ENCODE measurements around the gene BPIFA1. TPM values are rescaled to one million over a fixed set of nuclear protein-coding genes. Genes with fewer than 3 reads are reported as not detected.

Gene BPIFA1
- not detected for polyA plus RNA-seq (2013, experiment 1 of 2)
- not detected for polyA plus RNA-seq (2013, experiment 2 of 2)

DNA sequence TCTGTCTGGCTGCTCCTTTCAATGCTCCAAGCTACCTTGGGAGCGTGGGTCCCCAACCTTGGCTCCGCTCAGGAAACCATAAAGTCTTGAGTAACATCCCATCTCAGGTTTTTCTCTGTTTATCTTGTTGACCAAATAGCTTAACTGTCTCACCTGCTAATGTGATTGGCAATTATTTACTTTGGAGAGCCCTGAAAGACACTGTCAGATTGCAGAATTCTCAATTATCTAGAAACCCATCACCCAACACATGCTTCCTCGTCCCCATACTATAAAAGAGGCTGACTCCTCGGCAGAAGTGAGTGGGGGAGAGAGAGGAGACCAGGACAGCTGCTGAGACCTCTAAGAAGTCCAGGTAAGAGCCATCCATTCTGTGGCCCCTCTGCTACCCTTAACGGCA, at the start of gene BPIFA1:
Gene BPIFA1, plus strand, starts transcription at position 301 of the 400 bp plus-strand sequence. CDS start 1,716 bp downstream, outside the sequence.
- WGBS (ENCODE audit: extremely low coverage, insufficient coverage, low lambda C conversion rate) = no CpG with 5 or more reads among the region's 5 CpGs
- no peak within 1 kb of the TSS for H2BK120ac ChIP-seq (ENCODE audit: low read depth, low read length)

GRCh38 chr20:33187491-33187890, 48.3 kb upstream of the BPIFA1 start:
- WGBS (ENCODE audit: extremely low coverage, insufficient coverage, low lambda C conversion rate) = no CpG with 5 or more reads among the region's 4 CpGs

More for the DNA sequence above, at the start of gene BPIFA1:
- no peak within 1 kb of the TSS for H3K56ac ChIP-seq (ENCODE audit: low read length)
- H3K4me2 ChIP-seq (ENCODE audit: low read length) = no peak within 1 kb of the TSS
- H3K27me3 ChIP-seq (ENCODE audit: insufficient read depth, low read length, poor library complexity) = no peaks in the 10 kb centered on the region
- H4K8ac ChIP-seq (ENCODE audit: low read depth, low read length) = no peak within 1 kb of the TSS
- no peak within 1 kb of the TSS for H4K5ac ChIP-seq (ENCODE audit: low read length)
- no peak within 1 kb of the TSS for H2BK5ac ChIP-seq (ENCODE audit: low read length)
- no peak within 1 kb of the TSS for H3K23ac ChIP-seq (ENCODE audit: low read length)
- no peak within 1 kb of the TSS for H3K4me3 ChIP-seq (ENCODE audit: low read length)
- H2AK5ac ChIP-seq (ENCODE audit: low read length) = no peak within 1 kb of the TSS
- no peaks in the 10 kb centered on the region for H3K79me1 ChIP-seq (ENCODE audit: low read length)
- H3K36me3 ChIP-seq (ENCODE audit: control insufficient read depth, insufficient read depth, low read length) = no peaks in the 10 kb centered on the region
- no peak for DNase-seq
- H3K4me1 ChIP-seq (ENCODE audit: control insufficient read depth, low read depth, low read length) = no peaks in the 10 kb centered on the region
- H3K9ac ChIP-seq (ENCODE audit: low read length) = no peak within 1 kb of the TSS
- no peaks in the 10 kb centered on the region for H3K79me2 ChIP-seq (ENCODE audit: control insufficient read depth, insufficient read depth, low read length)
- no peak within 1 kb of the TSS for H3K27ac ChIP-seq (ENCODE audit: low read depth, low read length)
- H3K4ac ChIP-seq (ENCODE audit: low read depth, low read length) = no peak within 1 kb of the TSS
- no peak within 1 kb of the TSS for H2BK15ac ChIP-seq (replicated peaks; ENCODE audit: low read depth)
- no peak within 1 kb of the TSS for H3K18ac ChIP-seq (ENCODE audit: low read length)

DNA sequence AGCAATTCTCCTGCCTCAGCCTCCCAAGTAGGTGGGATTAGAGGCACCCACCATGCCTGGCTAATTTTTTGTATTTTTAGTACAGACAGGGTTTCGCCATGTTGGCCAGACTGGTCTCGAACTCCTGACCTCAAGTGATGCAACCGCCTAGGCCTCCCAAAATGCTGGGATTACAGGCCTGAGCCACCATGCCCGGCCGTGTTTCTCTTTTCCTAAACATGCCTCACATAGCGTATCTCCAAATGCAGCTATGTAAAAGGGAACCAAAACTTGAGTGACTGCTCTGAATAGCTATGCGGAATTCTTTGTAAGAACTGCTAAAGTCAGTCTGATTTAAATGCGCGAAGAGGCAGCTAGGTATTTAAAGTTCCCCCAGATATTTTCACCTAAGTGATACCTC, 47.4 kb upstream of the BPIFA1 start:
- H2BK5ac ChIP-seq (ENCODE audit: low read length) = no peak overlapping the region
- H3K27ac ChIP-seq (ENCODE audit: low read depth, low read length) = no peak overlapping the region
- H3K56ac ChIP-seq (ENCODE audit: low read length) = no peak overlapping the region
- H3K18ac ChIP-seq (ENCODE audit: low read length) = no peak overlapping the region
- H3K79me2 ChIP-seq (ENCODE audit: control insufficient read depth, insufficient read depth, low read length) = no peaks in the 10 kb centered on the region
- no peak overlapping the region for H2BK15ac ChIP-seq (replicated peaks; ENCODE audit: low read depth)
- no peak overlapping the region for H3K4me2 ChIP-seq (ENCODE audit: low read length)
- H2AK5ac ChIP-seq (ENCODE audit: low read length) = no peak overlapping the region
- H3K79me1 ChIP-seq (ENCODE audit: low read length) = no peaks in the 10 kb centered on the region
- H4K8ac ChIP-seq (ENCODE audit: low read depth, low read length) = no peak overlapping the region
- H3K36me3 ChIP-seq (ENCODE audit: control insufficient read depth, insufficient read depth, low read length) = no peaks in the 10 kb centered on the region
- no peak overlapping the region for H3K23ac ChIP-seq (ENCODE audit: low read length)
- WGBS (ENCODE audit: extremely low coverage, insufficient coverage, low lambda C conversion rate) = no CpG with 5 or more reads among the region's 9 CpGs
- H3K4me3 ChIP-seq (ENCODE audit: low read length) = no peak overlapping the region
- no peaks in the 10 kb centered on the region for H3K4me1 ChIP-seq (ENCODE audit: control insufficient read depth, low read depth, low read length)
- DNase-seq = peak; percentile 40
- H4K5ac ChIP-seq (ENCODE audit: low read length) = no peak overlapping the region
- H3K9ac ChIP-seq (ENCODE audit: low read length) = no peak overlapping the region
- no peak overlapping the region for H3K4ac ChIP-seq (ENCODE audit: low read depth, low read length)
- no peaks in the 10 kb centered on the region for H3K27me3 ChIP-seq (ENCODE audit: insufficient read depth, low read length, poor library complexity)
- H2BK120ac ChIP-seq (ENCODE audit: low read depth, low read length) = no peak overlapping the region

More at GRCh38 chr20:33187491-33187890, 48.3 kb upstream of the BPIFA1 start:
- DNase-seq = no peak
- no peaks in the 10 kb centered on the region for H3K79me1 ChIP-seq (ENCODE audit: low read length)
- H3K36me3 ChIP-seq (ENCODE audit: control insufficient read depth, insufficient read depth, low read length) = no peaks in the 10 kb centered on the region
- no peak overlapping the region for H3K23ac ChIP-seq (ENCODE audit: low read length)
- no peak overlapping the region for H3K27ac ChIP-seq (ENCODE audit: low read depth, low read length)
- H3K27me3 ChIP-seq (ENCODE audit: insufficient read depth, low read length, poor library complexity) = no peaks in the 10 kb centered on the region
- no peak overlapping the region for H3K4ac ChIP-seq (ENCODE audit: low read depth, low read length)
- H4K5ac ChIP-seq (ENCODE audit: low read length) = no peak overlapping the region
- no peaks in the 10 kb centered on the region for H3K79me2 ChIP-seq (ENCODE audit: control insufficient read depth, insufficient read depth, low read length)
- H3K4me2 ChIP-seq (ENCODE audit: low read length) = no peak overlapping the region
- H2BK15ac ChIP-seq (replicated peaks; ENCODE audit: low read depth) = no peak overlapping the region
- H3K18ac ChIP-seq (ENCODE audit: low read length) = no peak overlapping the region
- no peaks in the 10 kb centered on the region for H3K4me1 ChIP-seq (ENCODE audit: control insufficient read depth, low read depth, low read length)
- no peak overlapping the region for H2BK5ac ChIP-seq (ENCODE audit: low read length)
- H3K4me3 ChIP-seq (ENCODE audit: low read length) = no peak overlapping the region
- H4K8ac ChIP-seq (ENCODE audit: low read depth, low read length) = no peak overlapping the region
- H3K56ac ChIP-seq (ENCODE audit: low read length) = no peak overlapping the region
- no peak overlapping the region for H3K9ac ChIP-seq (ENCODE audit: low read length)
- no peak overlapping the region for H2AK5ac ChIP-seq (ENCODE audit: low read length)
- H2BK120ac ChIP-seq (ENCODE audit: low read depth, low read length) = no peak overlapping the region

GRCh38 chr20:33191484-33191883, 44.3 kb upstream of the BPIFA1 start:
- Histone ChIP-seq H3K79me1 (ENCODE audit: low read length) (no peaks in the 10 kb centered on the region), H3K4me3 (ENCODE audit: low read length) (no peak overlapping the region)
- no CpG with 5 or more reads among the region's 3 CpGs for WGBS (ENCODE audit: extremely low coverage, insufficient coverage, low lambda C conversion rate)

DNA sequence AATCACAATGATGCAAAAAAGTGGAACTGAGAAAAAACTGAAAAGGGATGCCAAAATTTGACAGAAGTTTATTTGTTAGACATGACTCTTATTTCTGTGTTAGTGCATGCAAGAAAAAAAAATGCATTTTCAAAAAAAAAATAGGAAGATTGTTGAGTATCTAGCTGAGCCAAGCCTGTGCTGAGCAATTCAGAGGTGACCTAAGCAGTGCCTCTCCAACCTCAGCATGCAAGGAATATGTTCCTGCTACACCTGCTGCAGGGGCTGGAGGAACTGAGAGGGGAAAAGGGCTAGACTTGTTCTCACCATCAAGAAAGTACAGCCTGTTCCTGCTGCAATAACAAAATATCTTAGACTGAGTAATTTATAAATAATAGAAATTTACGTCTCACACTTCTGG, 43.8 kb upstream of the BPIFA1 start:
- whole genome bisulfite sequencing (ENCODE audit: extremely low coverage, insufficient coverage, low lambda C conversion rate) = no CpG with 5 or more reads among the region's 1 CpG
- Histone ChIP-seq H3K27ac (ENCODE audit: low read depth, low read length) (no peak overlapping the region), H3K79me1 (ENCODE audit: low read length) (no peaks in the 10 kb centered on the region), H2BK120ac (ENCODE audit: low read depth, low read length) (no peak overlapping the region), H3K4me2 (ENCODE audit: low read length) (no peak overlapping the region), H3K4me3 (ENCODE audit: low read length) (no peak overlapping the region), H3K4ac (ENCODE audit: low read depth, low read length) (no peak overlapping the region), H4K8ac (ENCODE audit: low read depth, low read length) (no peak overlapping the region), H3K56ac (ENCODE audit: low read length) (no peak overlapping the region), H3K36me3 (ENCODE audit: control insufficient read depth, insufficient read depth, low read length) (no peaks in the 10 kb centered on the region), H3K18ac (ENCODE audit: low read length) (no peak overlapping the region), H3K4me1 (ENCODE audit: control insufficient read depth, low read depth, low read length) (no peaks in the 10 kb centered on the region), H4K5ac (ENCODE audit: low read length) (no peak overlapping the region), H2BK15ac (replicated peaks; ENCODE audit: low read depth) (no peak overlapping the region), H2AK5ac (ENCODE audit: low read length) (no peak overlapping the region), H3K9ac (ENCODE audit: low read length) (no peak overlapping the region), H3K79me2 (ENCODE audit: control insufficient read depth, insufficient read depth, low read length) (no peaks in the 10 kb centered on the region), H3K23ac (ENCODE audit: low read length) (no peak overlapping the region), H2BK5ac (ENCODE audit: low read length) (no peak overlapping the region), H3K27me3 (ENCODE audit: insufficient read depth, low read length, poor library complexity) (no peaks in the 10 kb centered on the region)
- DNase-seq = no peak

More at GRCh38 chr20:33191484-33191883, 44.3 kb upstream of the BPIFA1 start:
- no peak overlapping the region for H3K23ac ChIP-seq (ENCODE audit: low read length)
- no peaks in the 10 kb centered on the region for H3K36me3 ChIP-seq (ENCODE audit: control insufficient read depth, insufficient read depth, low read length)
- H3K27me3 ChIP-seq (ENCODE audit: insufficient read depth, low read length, poor library complexity) = no peaks in the 10 kb centered on the region
- no peak overlapping the region for H2BK15ac ChIP-seq (replicated peaks; ENCODE audit: low read depth)
- no peaks in the 10 kb centered on the region for H3K4me1 ChIP-seq (ENCODE audit: control insufficient read depth, low read depth, low read length)
- H3K27ac ChIP-seq (ENCODE audit: low read depth, low read length) = no peak overlapping the region
- no peak overlapping the region for H2BK5ac ChIP-seq (ENCODE audit: low read length)
- no peak for DNase-seq
- H3K4ac ChIP-seq (ENCODE audit: low read depth, low read length) = no peak overlapping the region
- H3K4me2 ChIP-seq (ENCODE audit: low read length) = no peak overlapping the region
- no peak overlapping the region for H3K9ac ChIP-seq (ENCODE audit: low read length)
- H3K18ac ChIP-seq (ENCODE audit: low read length) = no peak overlapping the region
- H3K79me2 ChIP-seq (ENCODE audit: control insufficient read depth, insufficient read depth, low read length) = no peaks in the 10 kb centered on the region
- no peak overlapping the region for H2BK120ac ChIP-seq (ENCODE audit: low read depth, low read length)
- no peak overlapping the region for H4K8ac ChIP-seq (ENCODE audit: low read depth, low read length)
- no peak overlapping the region for H3K56ac ChIP-seq (ENCODE audit: low read length)
- no peak overlapping the region for H4K5ac ChIP-seq (ENCODE audit: low read length)
- H2AK5ac ChIP-seq (ENCODE audit: low read length) = no peak overlapping the region

DNA sequence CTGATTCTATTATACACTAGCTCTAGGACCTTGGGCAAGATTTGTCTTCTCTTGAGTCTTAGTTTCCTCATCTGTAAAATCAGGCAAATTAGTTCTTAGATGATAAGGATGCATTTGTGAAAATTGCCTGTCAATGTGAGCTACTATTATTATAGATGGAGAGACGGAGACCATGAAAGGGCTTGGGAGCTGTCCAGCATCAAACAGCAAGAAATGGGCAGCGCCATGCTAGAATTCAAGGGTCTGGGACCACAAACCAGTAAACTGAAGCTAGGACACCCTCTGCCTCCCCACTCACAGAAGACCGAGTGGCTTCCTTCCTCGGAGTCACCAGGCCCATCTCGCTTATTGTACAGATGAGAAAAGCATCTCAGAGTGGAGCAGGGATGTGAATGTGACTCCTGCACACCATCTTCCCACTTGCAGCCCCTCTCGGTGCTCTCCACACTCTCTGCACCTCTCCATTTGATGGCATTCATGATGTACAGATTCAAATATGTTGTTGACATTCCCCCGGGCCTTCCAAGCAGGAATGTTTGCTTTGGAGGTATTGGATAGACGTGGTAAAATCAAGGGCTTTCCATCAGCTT, 42.8 kb upstream of the BPIFA1 start:
- no peak overlapping the region for H3K56ac ChIP-seq (ENCODE audit: low read length)
- H3K4me1 ChIP-seq (ENCODE audit: control insufficient read depth, low read depth, low read length) = no peaks in the 10 kb centered on the region
- H4K8ac ChIP-seq (ENCODE audit: low read depth, low read length) = no peak overlapping the region
- no peak overlapping the region for H3K4me3 ChIP-seq (ENCODE audit: low read length)
- H2AK5ac ChIP-seq (ENCODE audit: low read length) = no peak overlapping the region
- no peak overlapping the region for H3K23ac ChIP-seq (ENCODE audit: low read length)
- no CpG with 5 or more reads among the region's 8 CpGs for WGBS (ENCODE audit: extremely low coverage, insufficient coverage, low lambda C conversion rate)
- H3K9ac ChIP-seq (ENCODE audit: low read length) = no peak overlapping the region
- no peak overlapping the region for H3K18ac ChIP-seq (ENCODE audit: low read length)
- H3K79me1 ChIP-seq (ENCODE audit: low read length) = no peaks in the 10 kb centered on the region
- H3K4me2 ChIP-seq (ENCODE audit: low read length) = no peak overlapping the region
- no peak overlapping the region for H2BK15ac ChIP-seq (replicated peaks; ENCODE audit: low read depth)
- no peak overlapping the region for H2BK120ac ChIP-seq (ENCODE audit: low read depth, low read length)
- no peak overlapping the region for H4K5ac ChIP-seq (ENCODE audit: low read length)
- no peak overlapping the region for H2BK5ac ChIP-seq (ENCODE audit: low read length)
- no peak for DNase-seq
- H3K4ac ChIP-seq (ENCODE audit: low read depth, low read length) = no peak overlapping the region
- H3K27ac ChIP-seq (ENCODE audit: low read depth, low read length) = no peak overlapping the region
- H3K79me2 ChIP-seq (ENCODE audit: control insufficient read depth, insufficient read depth, low read length) = no peaks in the 10 kb centered on the region
- no peaks in the 10 kb centered on the region for H3K27me3 ChIP-seq (ENCODE audit: insufficient read depth, low read length, poor library complexity)
- H3K36me3 ChIP-seq (ENCODE audit: control insufficient read depth, insufficient read depth, low read length) = no peaks in the 10 kb centered on the region
